Sigmoid colon (tissue), 4 donors: Measurements from ENCODE around the gene BRSK1.

ENCODE experiments used
- CTCF ChIP-seq, 4 experiments: fragments of 450-650 bp in 3 of 4; fragments of 200-600 bp in 1 of 4; IDR thresholded peaks; one replicate each; pipeline ENCODE4 v1.5.1; 2016 to 2019; ENCODE audit warnings: antibody characterized with exemption in 4 of 4, mild to moderate bottlenecking in 3 of 4, moderate library complexity in 2 of 4
- EP300 ChIP-seq, 4 donors: sonication (generic); formaldehyde crosslinking; IDR thresholded peaks; one replicate each; pipeline ENCODE4 v1.6.1; 2017; ENCODE audit warnings: antibody characterized with exemption in 4 of 4

GRCh38 chr19:55312621-55313512 lies 29.1 kb downstream of the BRSK1 start:
- no peak for TF ChIP-seq CTCF (IDR thresholded peaks at IDR 0.05)
- TF ChIP-seq EP300 (IDR thresholded peaks at IDR 0.05): no peak
